HG03025 (cell line): ENCODE results near the gene NAA10.

Source experiments
- ATAC-seq: cut with Tn5 transposase; IDR thresholded peaks from one replicate; pipeline ENCODE4 v1.9.1; 2021; ENCODE audit warnings: mild to moderate bottlenecking, moderate library complexity; ENCODE audit not compliant: unreplicated experiment, low FRiP score

NAA10 gene

GRCh38 chrX:153911798-153912197, 23.0 kb downstream of the NAA10 start:
- ATAC-seq: no peak

GRCh38 chrX:153910446-153910845, 24.4 kb downstream of the NAA10 start:
- no peak for ATAC-seq

GRCh38 chrX:153909980-153910360, 24.9 kb downstream of the NAA10 start:
- ATAC-seq: no peak

GRCh38 chrX:153909024-153909979, 25.5 kb downstream of the NAA10 start:
- no peak for ATAC-seq

GRCh38 chrX:153908219-153908860, 26.5 kb downstream of the NAA10 start:
- ATAC-seq: no peak

- no peak for ATAC-seq
These were observed 27.4 kb downstream of the NAA10 start for GRCh38 chrX:153907456-153907855.

- ATAC-seq: no peak
These were observed 28.5 kb downstream of the NAA10 start for GRCh38 chrX:153906126-153906917.

- ATAC-seq: no peak
These were observed 29.2 kb downstream of the NAA10 start for GRCh38 chrX:153905481-153906095.

- ATAC-seq: no peak
These were observed 30.6 kb downstream of the NAA10 start, which contains the start of gene AVPR2 for GRCh38 chrX:153903991-153904957. TSS of gene AVPR2 (plus strand) at chrX:153904673. CDS start at chrX:153905146, 473 bp downstream.

- no peak for ATAC-seq
These were observed 31.4 kb downstream of the NAA10 start for GRCh38 chrX:153903238-153903980.

GRCh38 chrX:153902385-153902784, 32.5 kb downstream of the NAA10 start:
- no peak for ATAC-seq

- ATAC-seq: no peak
These were observed 33.1 kb downstream of the NAA10 start for GRCh38 chrX:153901753-153902140.

GRCh38 chrX:153900831-153901752, 33.7 kb downstream of the NAA10 start:
- no peak for ATAC-seq

GRCh38 chrX:153897899-153898298, 36.9 kb downstream of the NAA10 start:
- ATAC-seq: no peak

- no peak for ATAC-seq
These were observed 45.7 kb downstream of the NAA10 start for GRCh38 chrX:153889123-153889522.

- no peak for ATAC-seq
These were observed 46.5 kb downstream of the NAA10 start for GRCh38 chrX:153888344-153888743.

GRCh38 chrX:153887385-153887784, 47.5 kb downstream of the NAA10 start:
- ATAC-seq: no peak

GRCh38 chrX:153886915-153887314, 47.9 kb downstream of the NAA10 start:
- no peak for ATAC-seq
